Nasal cavity respiratory epithelium epithelial cell of viscerocranial mucosa (primary cell): ENCODE measurements around the gene KCNQ2. TPM values are rescaled to one million over a fixed set of nuclear protein-coding genes. Genes with fewer than 3 reads are reported as not detected.

Experiments
- total RNA-seq: library from RNA; depleted of rRNA; stranded (reverse); fragments of >200 nt; gene quantifications from 2 replicates; pipeline ENCODE4 v1.2.3, GENCODE V29; 2014

KCNQ2 gene
- total RNA-seq: under 0.01 TPM in 1 of 2 replicates, not detected in the other

GRCh38 chr20:63471981-63472831, at the start of gene KCNQ2:
KCNQ2 (minus strand) TSS chr20:63472655; CDS start chr20:63472463, 192 bp downstream.

GRCh38 chr20:63520504-63520933, 48.1 kb upstream of the KCNQ2 start, which contains the start of gene PPDPF:
PPDPF (plus strand) TSS chr20:63520765; CDS start chr20:63521309, 544 bp downstream.

GRCh38 chr20:63498960-63499337, 26.5 kb upstream of the KCNQ2 start, which contains the start of gene EEF1A2:
EEF1A2 (minus strand) TSS chr20:63499083; CDS start chr20:63497763, 1,320 bp downstream.

GRCh38 chr20:63360850-63361518, 111.5 kb downstream of the KCNQ2 start, which contains the start of gene CHRNA4:
CHRNA4 (minus strand) TSS chr20:63361349; CDS start chr20:63361165, 184 bp downstream.

Other genes with a start within 250 kb of the KCNQ2 start
- gene BIRC7, start 236.8 kb downstream of the KCNQ2 start, total RNA-seq: not detected in 2 replicates
- gene NKAIN4, start 218.2 kb downstream of the KCNQ2 start, total RNA-seq: 2.7 TPM in 1 of 2 replicates, not detected in the other
- gene ARFGAP1, start 199.8 kb downstream of the KCNQ2 start, total RNA-seq: 45.1 and 49.0 TPM in 2 replicates
- gene COL20A1, start 179.5 kb downstream of the KCNQ2 start, total RNA-seq: under 0.01 and 0.07 TPM in 2 replicates
- not detected in 2 replicates for gene CHRNA4, start 111.3 kb downstream of the KCNQ2 start, total RNA-seq
- gene EEF1A2, start 26.4 kb upstream of the KCNQ2 start, total RNA-seq: 1.0 and 1.4 TPM in 2 replicates
- gene PPDPF, start 48.1 kb upstream of the KCNQ2 start, total RNA-seq: 58.4 and 133 TPM in 2 replicates
- gene PTK6, start 64.7 kb upstream of the KCNQ2 start, total RNA-seq: 35.2 and 51.9 TPM in 2 replicates
- gene SRMS, start 75.1 kb upstream of the KCNQ2 start, total RNA-seq: 0.14 and 0.34 TPM in 2 replicates
- gene FNDC11, start 81.5 kb upstream of the KCNQ2 start, total RNA-seq: 0.43 and 0.68 TPM in 2 replicates
- gene HELZ2, start 101.6 kb upstream of the KCNQ2 start, total RNA-seq: 33.5 and 51.0 TPM in 2 replicates
- gene GMEB2, start 154.4 kb upstream of the KCNQ2 start, total RNA-seq: 16.1 and 17.7 TPM in 2 replicates
- gene STMN3, start 180.8 kb upstream of the KCNQ2 start, total RNA-seq: under 0.01 and 1.2 TPM in 2 replicates
- 5.1 and 11.7 TPM in 2 replicates for gene RTEL1, start 185.7 kb upstream of the KCNQ2 start, total RNA-seq
- 5.5 and 26.8 TPM in 2 replicates for gene TNFRSF6B, start 224.0 kb upstream of the KCNQ2 start, total RNA-seq
- 28.7 and 51.0 TPM in 2 replicates for gene ARFRP1, start 235.3 kb upstream of the KCNQ2 start, total RNA-seq
- gene ZGPAT, start 235.4 kb upstream of the KCNQ2 start, total RNA-seq: 16.7 and 16.9 TPM in 2 replicates